GM21529 (cell line): ENCODE results near the gene CUL7.
"Not testable (repeated sequence)": the region's sequence is repeated elsewhere in the genome, so short reads cannot be mapped to it uniquely, and the experiment has no call there.

Experiments used
- ATAC-seq: cut with Tn5 transposase; IDR thresholded peaks from one replicate; pipeline ENCODE4 v1.9.1; 2021; ENCODE audit not compliant: unreplicated experiment

Gene CUL7

GRCh38 chr6:43053545-43054205 is at the start of gene CUL7:
TSS of gene CUL7 (minus strand) at chr6:43053851. CDS start at chr6:43052788, 1,063 bp downstream.
- ATAC-seq = peak; percentile 88

- no peak for ATAC-seq
Observed at GRCh38 chr6:43101497-43101896, 47.8 kb upstream of the CUL7 start.

DNA sequence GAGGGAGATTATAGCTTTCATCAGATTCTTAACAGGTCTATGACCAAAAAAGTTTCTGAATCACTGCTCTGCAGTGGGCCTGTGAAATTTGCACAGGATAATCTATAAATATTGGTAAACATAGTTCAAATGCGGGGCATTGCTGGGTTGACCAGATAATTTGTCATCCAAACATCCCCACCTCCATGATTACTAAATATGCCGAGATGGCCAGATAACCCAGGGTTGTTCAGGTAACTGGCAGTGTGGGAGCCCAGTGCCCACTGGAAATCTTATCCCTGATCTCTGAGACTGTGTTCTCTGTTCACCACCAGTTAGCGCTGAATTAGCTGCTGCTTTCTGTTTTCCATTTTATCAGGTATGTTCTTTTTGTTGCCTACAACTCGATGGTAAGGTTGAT is 43.9 kb upstream of the CUL7 start:
- ATAC-seq = no peak

- ATAC-seq = no peak
Observed at GRCh38 chr6:43097098-43097489, 43.4 kb upstream of the CUL7 start.

DNA sequence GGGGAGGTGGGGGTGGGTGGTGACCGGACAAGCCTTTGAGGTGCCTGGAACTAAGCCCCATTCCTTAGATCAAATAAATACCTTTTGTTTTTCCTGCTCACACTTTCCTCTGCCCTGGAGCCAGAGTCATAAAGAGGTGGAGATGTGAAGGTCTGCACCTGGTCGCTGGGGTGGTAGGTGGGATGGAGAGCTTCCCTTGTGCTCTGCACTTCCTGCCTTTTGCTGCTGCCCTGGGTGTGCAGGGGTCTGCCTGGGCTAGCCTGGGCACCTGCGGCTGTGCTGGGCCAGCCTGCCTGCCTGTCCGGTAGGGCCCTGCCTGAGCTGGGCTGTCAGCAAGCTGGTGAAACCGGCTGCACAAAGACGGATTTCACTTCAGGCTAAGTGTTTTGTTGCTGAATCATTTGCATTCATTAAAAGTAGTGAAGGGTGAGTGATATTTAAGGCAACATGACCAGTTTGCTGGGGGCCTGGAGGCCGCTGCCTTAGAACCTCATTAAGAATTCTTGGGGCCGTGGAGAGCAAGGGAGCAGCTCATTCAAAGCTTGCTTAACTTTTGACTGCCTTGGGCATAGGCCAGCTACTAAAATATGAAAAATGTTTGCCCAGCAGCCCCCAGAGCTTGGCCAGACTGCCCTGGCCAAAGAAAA is 42.9 kb upstream of the CUL7 start:
- no peak for ATAC-seq

GRCh38 chr6:43095939-43096338 is 42.3 kb upstream of the CUL7 start:
- ATAC-seq = no peak

DNA sequence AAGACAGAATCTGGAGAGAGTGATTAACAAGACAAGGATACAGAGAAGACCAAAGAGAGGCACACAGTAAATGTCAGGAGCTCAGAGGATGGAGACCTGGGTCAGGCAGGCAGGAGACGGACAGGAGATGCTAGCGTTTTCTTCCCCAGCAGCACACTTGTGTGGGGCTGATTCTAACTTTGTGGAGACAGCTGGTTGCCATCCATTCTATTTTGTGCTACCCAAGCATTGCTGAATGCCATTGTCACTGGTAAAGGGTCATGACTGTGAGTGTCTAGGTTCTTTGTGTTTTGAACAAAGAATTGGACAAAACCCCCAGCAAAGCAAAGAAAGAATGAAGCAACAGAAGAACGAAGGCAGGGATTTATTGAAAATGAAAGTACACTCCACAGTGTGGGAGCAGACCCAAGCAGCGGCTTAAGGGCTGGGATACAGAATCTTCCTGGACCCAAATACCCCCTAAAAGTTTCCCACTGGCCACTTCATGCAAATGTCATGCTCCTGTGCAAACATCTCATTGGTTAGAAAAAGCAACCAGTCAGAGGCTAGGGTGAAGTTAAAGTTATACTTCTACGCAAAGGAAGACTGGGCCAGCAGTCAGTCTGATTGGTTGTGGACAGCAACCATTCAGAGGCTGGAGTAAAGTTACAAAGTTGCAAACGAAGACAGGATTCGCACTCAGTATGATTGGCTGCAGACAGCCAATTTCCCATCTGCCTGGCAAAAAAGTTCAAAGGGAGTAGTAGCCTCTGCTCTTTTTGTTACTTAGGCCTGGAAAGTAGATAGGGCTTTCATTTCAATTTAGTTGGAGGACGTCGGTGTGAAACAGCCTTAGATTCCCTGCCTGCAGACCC is 40.0 kb upstream of the CUL7 start:
- no peak for ATAC-seq

- no peak for ATAC-seq
Observed at GRCh38 chr6:43092635-43093034, 39.0 kb upstream of the CUL7 start.

- no peak for ATAC-seq
Observed at GRCh38 chr6:43091436-43091991, 37.9 kb upstream of the CUL7 start.

DNA sequence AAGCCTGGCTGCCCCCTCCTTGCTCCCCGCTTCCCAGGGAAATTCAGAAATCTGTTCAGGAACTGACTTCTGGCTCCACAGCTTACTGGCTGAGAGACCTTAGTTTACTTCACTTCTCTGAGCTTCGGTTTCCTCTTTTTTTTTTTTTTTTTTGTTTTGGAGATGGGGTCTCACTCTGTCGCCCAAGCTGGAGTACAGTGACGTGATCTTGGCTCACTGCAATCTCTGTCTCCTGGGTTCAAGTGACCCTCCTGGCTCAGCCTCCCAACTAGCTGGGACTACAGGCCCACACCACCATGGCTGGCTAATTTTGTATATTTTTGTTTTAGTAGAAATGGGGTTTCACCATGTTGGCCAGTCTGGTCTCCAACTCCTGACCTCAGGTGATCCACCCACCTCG is 37.4 kb upstream of the CUL7 start:
- ATAC-seq = no peak

- ATAC-seq = no peak
Observed at GRCh38 chr6:43090559-43090956, 36.9 kb upstream of the CUL7 start.

- no peak for ATAC-seq
Observed at GRCh38 chr6:43089874-43090558, 36.4 kb upstream of the CUL7 start.

DNA sequence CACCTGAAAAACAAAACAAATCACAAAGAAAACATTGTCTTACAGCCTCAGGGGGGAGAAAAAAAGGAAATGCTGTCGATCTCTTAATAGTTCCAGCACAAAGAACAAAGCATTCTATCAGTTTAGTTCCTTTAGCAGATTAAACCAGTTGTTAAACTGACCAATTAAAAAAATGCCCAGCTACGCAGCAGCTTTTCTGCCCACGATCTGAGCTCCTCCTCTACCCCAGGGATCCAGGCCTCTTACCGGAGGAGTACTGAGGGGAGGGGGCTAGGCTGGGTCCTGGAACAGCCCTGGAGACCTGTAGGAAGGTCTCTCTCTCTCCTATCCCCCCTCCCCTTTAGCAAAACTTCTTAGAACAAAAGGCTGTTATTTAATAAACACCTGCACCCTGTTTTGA is 35.8 kb upstream of the CUL7 start:
- ATAC-seq = no peak

DNA sequence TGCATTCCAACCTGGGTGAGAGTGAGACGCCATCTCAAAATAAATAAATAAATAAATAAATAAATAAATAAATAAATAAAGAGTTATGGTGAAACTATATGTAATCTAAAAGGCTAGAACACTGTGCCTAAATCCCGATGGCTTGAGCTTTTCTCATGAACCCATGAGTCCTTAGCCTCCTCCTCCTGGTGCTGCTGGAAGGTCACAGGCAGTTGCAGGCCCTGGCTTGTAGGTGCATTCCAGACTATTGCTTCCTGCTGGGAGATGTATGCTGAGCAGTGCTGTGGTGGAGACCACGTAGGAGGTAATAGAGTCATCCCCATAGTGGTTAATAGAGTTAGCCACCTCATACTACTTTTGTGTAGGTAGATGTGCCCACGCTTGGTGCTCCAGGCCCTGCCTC is 35.0 kb upstream of the CUL7 start:
- no peak for ATAC-seq

GRCh38 chr6:43086022-43086658 is 32.5 kb upstream of the CUL7 start:
- ATAC-seq = no peak

GRCh38 chr6:43082806-43083655 is 29.4 kb upstream of the CUL7 start:
- ATAC-seq = no peak

DNA sequence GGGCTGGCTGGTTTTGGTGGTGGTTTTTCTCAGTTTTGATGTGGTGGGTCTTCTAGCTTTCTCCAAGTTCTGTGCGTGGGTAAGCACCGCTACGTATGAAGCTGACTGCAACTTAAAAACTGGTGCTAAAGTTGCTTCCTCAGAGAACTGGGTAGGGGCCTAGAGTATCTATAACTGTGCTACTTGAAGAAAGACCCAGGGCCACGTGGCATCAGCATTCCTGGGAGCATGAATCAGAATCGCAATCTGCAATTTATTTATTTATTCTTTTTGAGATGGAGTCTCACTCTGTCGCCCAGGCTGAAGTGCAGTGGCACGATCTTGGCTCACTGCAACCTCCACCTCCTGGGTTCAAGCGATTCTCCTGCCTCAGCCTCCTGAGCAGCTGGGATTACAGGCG is 28.3 kb upstream of the CUL7 start:
- not testable (repeated sequence) for ATAC-seq

DNA sequence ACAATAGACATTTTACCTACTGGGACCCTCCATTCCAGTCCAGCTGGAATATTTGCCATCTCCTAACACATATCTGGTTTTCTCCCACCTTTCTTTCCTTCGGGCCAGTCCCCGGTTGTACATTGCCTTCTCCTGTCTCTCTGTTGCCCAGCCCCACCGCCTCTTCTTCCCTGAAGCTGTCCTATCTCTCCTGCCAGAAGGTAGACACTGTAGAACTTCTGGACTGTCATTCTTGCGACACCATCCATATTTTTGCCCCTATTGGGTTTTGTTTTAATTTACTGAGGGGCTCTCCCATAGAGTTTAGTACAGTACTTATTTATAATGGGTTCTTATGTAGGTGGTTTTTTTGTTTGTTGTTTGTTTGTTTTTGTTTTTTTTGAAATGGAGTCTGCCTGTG is 27.4 kb upstream of the CUL7 start:
- no peak for ATAC-seq

- ATAC-seq = no peak
Observed at GRCh38 chr6:43078691-43079090, 25.0 kb upstream of the CUL7 start.
